ENCODE results near the gene CLPTM1.
A peak's percentile ranks its signal among the peaks of the same experiment; 100 is the strongest.

CLPTM1 gene

GRCh38 chr19:45016388-45017314 is 61.5 kb downstream of the CLPTM1 start:
- DNase-seq, result peak; percentile 19

GRCh38 chr19:45019187-45019586 is 64.0 kb downstream of the CLPTM1 start:
- no peak for DNase-seq

GRCh38 chr19:45020071-45020470 is 64.9 kb downstream of the CLPTM1 start:
- DNase-seq, result no peak

GRCh38 chr19:45021971-45022370 is 66.8 kb downstream of the CLPTM1 start:
- DNase-seq, result no peak

- no peak for DNase-seq
Measured at GRCh38 chr19:45023048-45023447, 67.9 kb downstream of the CLPTM1 start.

- no peak for DNase-seq
Measured at GRCh38 chr19:45025264-45025663, 70.1 kb downstream of the CLPTM1 start.

- no peak for DNase-seq
Measured at GRCh38 chr19:45027371-45027770, 72.2 kb downstream of the CLPTM1 start.

- DNase-seq, result no peak
Measured at GRCh38 chr19:45030825-45031224, 75.6 kb downstream of the CLPTM1 start.

- DNase-seq, result no peak
Measured at GRCh38 chr19:45032421-45032820, 77.2 kb downstream of the CLPTM1 start.

GRCh38 chr19:45035755-45036154 is 80.6 kb downstream of the CLPTM1 start:
- DNase-seq, result no peak

GRCh38 chr19:45037393-45038169 is 82.4 kb downstream of the CLPTM1 start:
- no peak for DNase-seq

GRCh38 chr19:45038931-45039893 is 84.0 kb downstream of the CLPTM1 start, which contains the start of gene CLASRP:
Gene CLASRP, plus strand, starts transcription at chr19:45039045. Its CDS starts 1,168 bp downstream, at chr19:45040213.
- DNase-seq, result peak; percentile 69

GRCh38 chr19:45040059-45040771 is 85.0 kb downstream of the CLPTM1 start:
- no peak for DNase-seq

- no peak for DNase-seq
Measured at GRCh38 chr19:45041125-45041524, 85.9 kb downstream of the CLPTM1 start.
